NT2/D1 (cell line): ENCODE results near the gene CADM4.
"Not testable (repeated sequence)": the region's sequence is repeated elsewhere in the genome, so short reads cannot be mapped to it uniquely, and the experiment has no call there.

ENCODE experiments used
- DNase-seq: peaks from one replicate; pipeline ENCODE4 v3.0.0-alpha.2; 2011; ENCODE audit warnings: low read depth, low spot score
- H3K27me3 ChIP-seq: 2 replicates; pipeline ENCODE4 v1.6.0; 2011; ENCODE audit warnings: mild to moderate bottlenecking; ENCODE audit not compliant: insufficient read length, insufficient read depth
- H3K36me3 ChIP-seq: 2 replicates; pipeline ENCODE4 v1.6.1; 2011; ENCODE audit warnings: mild to moderate bottlenecking, low read length, mixed read lengths; ENCODE audit not compliant: insufficient read depth, insufficient read length
- H3K4me1 ChIP-seq: 2 replicates; pipeline ENCODE4 v1.5.1; 2011; ENCODE audit not compliant: insufficient read depth, insufficient read length
- H3K4me3 ChIP-seq: 2 replicates; pipeline ENCODE4 v1.5.1; 2011; ENCODE audit warnings: low read depth; ENCODE audit not compliant: insufficient read length
- H3K9ac ChIP-seq: 2 replicates; pipeline ENCODE4 v1.6.0; 2011; ENCODE audit warnings: low read depth; ENCODE audit not compliant: insufficient read length
- H3K9me3 ChIP-seq: 2 replicates; pipeline ENCODE4 v1.5.1; 2011; ENCODE audit warnings: mild to moderate bottlenecking, low read length; ENCODE audit not compliant: insufficient read depth
- SUZ12 ChIP-seq: IDR thresholded peaks from 2 replicates; pipeline ENCODE4 v1.6.1; 2011; ENCODE audit not compliant: insufficient read length, insufficient read depth; ENCODE audit errors: extremely low read depth
- YY1 ChIP-seq: IDR thresholded peaks from 2 replicates; pipeline ENCODE4 v1.6.1; 2011; ENCODE audit not compliant: insufficient read length, insufficient read depth
- ZNF274 ChIP-seq: IDR thresholded peaks from 2 replicates; pipeline ENCODE4 v1.6.1; 2011; ENCODE audit warnings: mild to moderate bottlenecking, low read depth, low read length

CADM4 gene

GRCh38 chr19:43658494-43658893 is 18.8 kb upstream of the CADM4 start:
- no peak for DNase-seq
- Histone ChIP-seq H3K9ac (no peak overlapping the region), H3K9me3 (no peaks in the 10 kb centered on the region), H3K4me3 (no peak overlapping the region), H3K36me3 (peaks cover 52% of the 10 kb centered on the region), H3K4me1 (no peaks in the 10 kb centered on the region), H3K27me3 (no peaks in the 10 kb centered on the region)
- TF ChIP-seq SUZ12, result no peak

- H3K9me3 ChIP-seq, result no peaks in the 10 kb centered on the region
- H3K9ac ChIP-seq, result no peak overlapping the region
- H3K36me3 ChIP-seq, result peaks cover 52% of the 10 kb centered on the region
- H3K4me3 ChIP-seq, result no peak overlapping the region
- no peaks in the 10 kb centered on the region for H3K4me1 ChIP-seq
- no peak for TF ChIP-seq SUZ12
- no peak for TF ChIP-seq ZNF274
- no peak for TF ChIP-seq YY1
- DNase-seq, result no peak
- H3K27me3 ChIP-seq, result no peaks in the 10 kb centered on the region
Measured at GRCh38 chr19:43658001-43658400, 18.4 kb upstream of the CADM4 start.

GRCh38 chr19:43656436-43656835 is 16.8 kb upstream of the CADM4 start:
- H3K9me3 ChIP-seq, result no peaks in the 10 kb centered on the region
- H3K27me3 ChIP-seq, result no peaks in the 10 kb centered on the region
- TF ChIP-seq YY1 (no peak), ZNF274 (no peak), SUZ12 (no peak)
- no peak for DNase-seq
- H3K36me3 ChIP-seq, result peaks cover 54% of the 10 kb centered on the region
- no peak overlapping the region for H3K9ac ChIP-seq
- no peak overlapping the region for H3K4me3 ChIP-seq
- peaks cover 2% of the 10 kb centered on the region for H3K4me1 ChIP-seq

DNA sequence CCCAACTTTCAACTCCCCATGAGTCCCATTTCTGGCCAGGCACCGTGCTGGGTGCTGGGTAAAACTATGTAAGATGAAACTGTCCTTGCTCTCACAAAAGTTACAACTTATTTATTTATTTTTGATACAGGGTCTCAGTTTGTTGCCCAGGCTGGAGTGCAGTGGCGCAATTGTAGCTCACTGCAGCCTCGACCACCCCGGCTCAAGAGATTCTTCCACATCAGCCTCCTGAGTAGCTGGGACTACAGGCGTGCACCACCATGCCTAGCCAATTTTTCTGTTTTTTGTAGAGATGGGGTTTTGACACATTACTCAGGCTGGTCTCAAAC is 12.9 kb upstream of the CADM4 start:
- DNase-seq, result no peak
- Histone ChIP-seq H3K4me1 (peaks cover 2% of the 10 kb centered on the region), H3K9me3 (peaks cover 10% of the 10 kb centered on the region; the same call in 1 of the 2 replicates), H3K4me3 (no peak overlapping the region), H3K9ac (no peak overlapping the region), H3K36me3 (peaks cover 40% of the 10 kb centered on the region), H3K27me3 (no peaks in the 10 kb centered on the region)
- TF ChIP-seq ZNF274 (no peak), YY1 (no peak), SUZ12 (no peak)

GRCh38 chr19:43651758-43652545 is 12.3 kb upstream of the CADM4 start:
- peaks cover 2% of the 10 kb centered on the region for H3K4me1 ChIP-seq
- TF ChIP-seq ZNF274, result no peak
- TF ChIP-seq SUZ12, result no peak
- no peak for TF ChIP-seq YY1
- H3K9me3 ChIP-seq, result peaks cover 14% of the 10 kb centered on the region; the same call in 1 of the 2 replicates
- peaks cover 44% of the 10 kb centered on the region for H3K36me3 ChIP-seq
- no peaks in the 10 kb centered on the region for H3K27me3 ChIP-seq
- H3K4me3 ChIP-seq, result no peak overlapping the region
- H3K9ac ChIP-seq, result no peak overlapping the region
- no peak for DNase-seq

DNA sequence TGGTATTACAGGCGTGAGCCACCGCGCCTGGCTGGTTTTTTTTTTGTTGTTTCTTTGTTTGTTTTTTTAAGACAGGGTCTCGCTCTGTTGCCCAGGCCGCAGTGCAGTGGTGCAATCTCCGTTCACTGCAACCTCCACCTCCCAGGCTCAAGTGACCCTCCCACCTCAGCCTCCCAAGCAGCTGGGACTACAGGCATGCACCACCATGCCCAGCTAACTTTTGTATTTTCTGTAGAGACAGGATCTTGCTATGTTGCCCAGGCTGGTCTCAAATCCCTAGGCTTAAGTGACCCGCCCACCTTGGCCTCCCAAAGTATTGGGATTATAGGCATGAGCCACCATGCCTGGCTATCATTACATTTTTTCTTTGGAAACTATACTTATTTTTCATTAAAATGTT is 10.6 kb upstream of the CADM4 start:
- H3K4me1 ChIP-seq, H3K4me3 ChIP-seq, DNase-seq, H3K9ac ChIP-seq, H3K27me3 ChIP-seq: not testable (repeated sequence)
- H3K9me3 ChIP-seq, result peaks cover 15% of the 10 kb centered on the region; the same call in 1 of the 2 replicates
- H3K36me3 ChIP-seq, result peaks cover 33% of the 10 kb centered on the region

DNA sequence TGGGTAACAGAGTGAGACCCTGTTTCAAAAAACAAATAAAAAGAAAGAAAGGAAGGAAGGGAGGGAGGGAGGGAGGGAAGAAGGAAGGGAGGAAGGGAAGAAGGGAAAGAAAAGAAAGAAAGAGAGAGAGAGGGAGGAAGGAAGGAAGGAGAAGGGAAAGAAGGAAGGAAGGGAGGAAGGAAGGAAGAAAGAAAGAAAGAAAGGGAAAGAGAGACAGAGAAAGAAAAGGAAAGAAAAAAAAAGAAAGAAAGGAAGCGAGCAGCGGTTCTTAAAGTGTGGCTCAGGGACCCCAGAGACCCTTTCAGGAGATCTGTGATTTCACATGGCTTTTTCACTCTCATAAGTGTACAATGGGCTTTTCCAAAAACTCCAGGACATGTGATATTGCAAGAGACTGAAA is 9.9 kb upstream of the CADM4 start:
- Histone ChIP-seq H3K36me3 (peaks cover 27% of the 10 kb centered on the region), H3K27me3 (no peaks in the 10 kb centered on the region), H3K9ac (no peak overlapping the region), H3K9me3 (peaks cover 15% of the 10 kb centered on the region; the same call in 1 of the 2 replicates), H3K4me1 (peaks cover 2% of the 10 kb centered on the region), H3K4me3 (no peak overlapping the region)
- no peak for DNase-seq
- no peak for TF ChIP-seq YY1
- TF ChIP-seq ZNF274, result no peak
- TF ChIP-seq SUZ12, result no peak
